ENCODE results near the gene EEF1AKMT4.

EEF1AKMT4 gene

GRCh38 chr3:184211718-184212117 is 37.8 kb upstream of the EEF1AKMT4 start:
- H3K27me3 ChIP-seq = peaks cover 62% of the 10 kb centered on the region
- H3K4me1 ChIP-seq (ENCODE audit: control insufficient read depth in 1 of 2, insufficient read depth in 1 of 2, low read depth in 1 of 2, low read length in 1 of 2) = no peaks in the 10 kb centered on the region
- H3K27ac ChIP-seq = no peak overlapping the region
- H3K9me3 ChIP-seq = no peaks in the 10 kb centered on the region
- TF ChIP-seq CTCF (IDR thresholded peaks at IDR 0.05) = no peak
- no peak overlapping the region for H3K4me3 ChIP-seq (ENCODE audit: low read depth in 1 of 2, low read length in 1 of 2)
- no peaks in the 10 kb centered on the region for H3K36me3 ChIP-seq

GRCh38 chr3:184218814-184219213 is 30.7 kb upstream of the EEF1AKMT4 start:
- no peak for TF ChIP-seq CTCF (IDR thresholded peaks at IDR 0.05)
- Histone ChIP-seq H3K9me3 (no peaks in the 10 kb centered on the region), H3K36me3 (no peaks in the 10 kb centered on the region), H3K4me1 (ENCODE audit: control insufficient read depth in 1 of 2, insufficient read depth in 1 of 2, low read depth in 1 of 2, low read length in 1 of 2) (no peaks in the 10 kb centered on the region), H3K27me3 (peaks cover 69% of the 10 kb centered on the region), H3K27ac (no peak overlapping the region), H3K4me3 (ENCODE audit: low read depth in 1 of 2, low read length in 1 of 2) (no peak overlapping the region)

GRCh38 chr3:184222521-184222920 is 27.0 kb upstream of the EEF1AKMT4 start:
- no peak overlapping the region for H3K4me3 ChIP-seq (ENCODE audit: low read depth in 1 of 2, low read length in 1 of 2)
- H3K4me1 ChIP-seq (ENCODE audit: control insufficient read depth in 1 of 2, insufficient read depth in 1 of 2, low read depth in 1 of 2, low read length in 1 of 2) = no peaks in the 10 kb centered on the region
- no peak for TF ChIP-seq CTCF (IDR thresholded peaks at IDR 0.05)
- H3K27me3 ChIP-seq = peaks cover 81% of the 10 kb centered on the region
- no peaks in the 10 kb centered on the region for H3K36me3 ChIP-seq
- H3K9me3 ChIP-seq = no peaks in the 10 kb centered on the region
- H3K27ac ChIP-seq = no peak overlapping the region

GRCh38 chr3:184223946-184224345 is 25.5 kb upstream of the EEF1AKMT4 start:
- no peak overlapping the region for H3K27ac ChIP-seq
- no peak overlapping the region for H3K4me3 ChIP-seq (ENCODE audit: low read depth in 1 of 2, low read length in 1 of 2)
- no peaks in the 10 kb centered on the region for H3K4me1 ChIP-seq (ENCODE audit: control insufficient read depth in 1 of 2, insufficient read depth in 1 of 2, low read depth in 1 of 2, low read length in 1 of 2)

GRCh38 chr3:184227481-184227935 is 22.0 kb upstream of the EEF1AKMT4 start:
- H3K27ac ChIP-seq = no peak overlapping the region
- H3K9me3 ChIP-seq = no peaks in the 10 kb centered on the region
- peak; percentile 69 for TF ChIP-seq CTCF (IDR thresholded peaks at IDR 0.05)
- no peaks in the 10 kb centered on the region for H3K36me3 ChIP-seq
- peaks cover 0 to 10% of the 10 kb centered on the region in 2 experiments for H3K4me1 ChIP-seq (ENCODE audit: control insufficient read depth in 1 of 2, insufficient read depth in 1 of 2, low read depth in 1 of 2, low read length in 1 of 2)
- no peak overlapping the region for H3K4me3 ChIP-seq (ENCODE audit: low read depth in 1 of 2, low read length in 1 of 2)
- peaks cover 96% of the 10 kb centered on the region for H3K27me3 ChIP-seq

More at GRCh38 chr3:184223946-184224345, 25.5 kb upstream of the EEF1AKMT4 start:
- H3K27me3 ChIP-seq = peaks cover 83% of the 10 kb centered on the region
- no peaks in the 10 kb centered on the region for H3K36me3 ChIP-seq
- H3K9me3 ChIP-seq = no peaks in the 10 kb centered on the region
- no peak for TF ChIP-seq CTCF (IDR thresholded peaks at IDR 0.05)

All from neutrophil (primary cell).